Activated CD4-positive, alpha-beta T cell treated with anti-CD3 and anti-CD28 coated beads, Interleukin-2, amount 10 ng/mL, durations not matched to agents 24 days and 14 days (primary cell): ENCODE measurements around the gene BEND7. TPM values are rescaled to one million over a fixed set of nuclear protein-coding genes. Genes with fewer than 3 reads are reported as not detected.
A peak's percentile ranks its signal among the peaks of the same experiment; 100 is the strongest.
"Not testable (repeated sequence)": the region's sequence is repeated elsewhere in the genome, so short reads cannot be mapped to it uniquely, and the experiment has no call there.

Experiments
- DNase-seq: peaks from one replicate; pipeline ENCODE4 v3.0.0; 2022
- H3K27ac Mint-ChIP-seq: one replicate; pipeline ENCODE4 v1.8.0; 2022; ENCODE audit warnings: mild to moderate bottlenecking, mixed read lengths
- H3K27me3 Mint-ChIP-seq: one replicate; pipeline ENCODE4 v1.8.0; 2022; ENCODE audit warnings: mixed read lengths
- H3K36me3 Mint-ChIP-seq: one replicate; pipeline ENCODE4 v1.8.0; 2022; ENCODE audit warnings: low read depth, mild to moderate bottlenecking, mixed read lengths
- H3K4me1 Mint-ChIP-seq: one replicate; pipeline ENCODE4 v1.8.0; 2021; ENCODE audit warnings: mixed read lengths
- H3K4me3 Mint-ChIP-seq: one replicate; pipeline ENCODE4 v1.8.0; 2022; ENCODE audit warnings: mild to moderate bottlenecking, moderate library complexity, mixed read lengths
- H3K9me3 Mint-ChIP-seq: one replicate; pipeline ENCODE4 v1.8.0; 2021; ENCODE audit warnings: mixed read lengths
- intact Hi-C: fragments of 100-400 bp; cut with micrococcal nuclease; formaldehyde crosslinking; loops from one replicate; pipeline ENCODE4 v1.15.1; 2023
- total RNA-seq: library from RNA; stranded (reverse); gene quantifications from 2 replicates; pipeline ENCODE4 v1.2.3, GENCODE V29; 2022

Gene BEND7, protein sequence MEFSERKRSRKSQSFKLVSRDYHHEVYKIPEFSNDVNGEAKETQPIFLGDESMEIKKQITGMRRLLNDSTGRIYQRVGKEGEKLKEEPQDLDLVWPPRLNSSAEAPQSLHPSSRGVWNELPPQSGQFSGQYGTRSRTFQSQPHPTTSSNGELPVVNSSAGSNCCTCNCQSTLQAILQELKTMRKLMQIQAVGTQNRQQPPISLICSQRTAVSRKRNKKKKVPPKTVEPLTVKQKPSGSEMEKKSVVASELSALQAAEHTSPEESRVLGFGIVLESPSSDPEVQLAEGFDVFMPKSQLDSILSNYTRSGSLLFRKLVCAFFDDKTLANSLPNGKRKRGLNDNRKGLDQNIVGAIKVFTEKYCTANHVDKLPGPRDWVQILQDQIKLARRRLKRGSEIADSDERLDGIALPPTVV
- not detected in 2 replicates for total RNA-seq

DNA sequence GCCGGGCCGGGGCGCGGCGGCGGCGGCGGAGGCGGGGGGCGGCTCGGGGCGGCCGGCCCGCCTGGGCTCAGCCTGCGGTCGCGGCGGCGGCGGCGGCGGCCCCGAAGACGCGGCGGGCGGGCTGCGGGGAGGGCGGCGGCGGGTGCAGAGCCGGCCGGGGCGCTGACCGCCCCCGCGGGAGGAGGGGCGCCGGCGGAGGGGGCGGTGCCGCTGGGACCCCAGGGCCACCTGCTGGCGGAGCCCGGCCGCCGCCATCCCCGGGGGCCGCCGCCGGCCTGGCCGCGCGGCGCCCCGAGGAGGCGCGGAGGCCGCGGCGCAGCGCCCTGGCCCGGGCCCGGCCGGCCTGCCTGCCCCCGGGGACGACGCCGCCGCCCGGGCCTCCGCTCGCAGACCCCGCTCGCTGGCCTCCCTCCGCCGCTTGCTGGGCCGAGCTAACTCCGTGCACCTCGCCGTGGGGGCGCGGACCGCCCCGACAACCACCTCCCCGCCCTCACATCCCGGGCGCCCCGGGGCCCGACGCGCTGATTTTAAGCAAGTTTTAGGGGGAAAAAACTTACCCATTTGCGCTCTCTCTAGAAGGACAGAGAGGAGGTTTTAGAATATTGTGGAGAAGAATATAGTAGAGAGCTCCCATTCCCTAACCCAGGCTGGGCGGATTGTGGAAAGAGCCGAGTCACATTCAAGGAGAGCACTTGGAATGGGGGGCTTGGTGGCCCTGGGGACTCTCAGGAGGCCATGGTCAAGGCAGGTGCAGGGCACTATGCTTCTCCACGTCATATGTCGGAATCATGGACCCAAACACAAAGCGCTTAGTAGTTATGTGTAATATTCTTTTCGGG, at the start of gene BEND7:
BEND7 (minus strand) TSS at position 140 of the 839 bp plus-strand sequence. CDS start 481 bp downstream, outside the sequence.
- intact Hi-C loops: no loop called here
- H3K27me3 Mint-ChIP-seq: peaks cover 68% of the 10 kb centered on the region
- no peak for DNase-seq

DNA sequence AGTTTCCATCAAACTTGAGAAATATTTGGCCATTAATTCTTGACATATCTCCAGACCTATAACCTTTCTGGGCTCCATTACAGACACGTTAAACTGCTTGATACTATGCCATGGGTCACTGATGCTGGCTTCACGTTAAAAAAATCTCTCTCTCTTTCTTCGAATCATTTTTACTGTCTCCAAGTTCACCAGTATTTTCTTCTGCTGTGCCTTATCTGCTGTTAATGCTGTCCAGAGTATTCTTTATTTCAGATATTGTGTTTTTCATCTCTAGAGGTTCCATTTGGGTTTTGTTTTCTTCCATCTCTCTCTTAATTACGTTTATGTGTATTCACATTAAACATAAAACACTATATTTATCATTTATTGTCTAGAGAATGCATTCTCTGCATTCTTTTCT, 45.1 kb upstream of the BEND7 start:
- no peaks in the 10 kb centered on the region for H3K36me3 Mint-ChIP-seq
- no peak overlapping the region for H3K4me3 Mint-ChIP-seq
- peaks cover 18% of the 10 kb centered on the region for H3K27me3 Mint-ChIP-seq
- H3K4me1 Mint-ChIP-seq: peaks cover 2% of the 10 kb centered on the region
- H3K27ac Mint-ChIP-seq: no peak overlapping the region
- no peaks in the 10 kb centered on the region for H3K9me3 Mint-ChIP-seq
- intact Hi-C loops: no loop called here
- no peak for DNase-seq

More for the DNA sequence above, at the start of gene BEND7:
- H3K36me3 Mint-ChIP-seq: no peaks in the 10 kb centered on the region
- no peaks in the 10 kb centered on the region for H3K4me1 Mint-ChIP-seq
- H3K9me3 Mint-ChIP-seq: no peaks in the 10 kb centered on the region
- H3K4me3 Mint-ChIP-seq: peak within 1 kb of the TSS; percentile 57
- H3K27ac Mint-ChIP-seq: no peak within 1 kb of the TSS

DNA sequence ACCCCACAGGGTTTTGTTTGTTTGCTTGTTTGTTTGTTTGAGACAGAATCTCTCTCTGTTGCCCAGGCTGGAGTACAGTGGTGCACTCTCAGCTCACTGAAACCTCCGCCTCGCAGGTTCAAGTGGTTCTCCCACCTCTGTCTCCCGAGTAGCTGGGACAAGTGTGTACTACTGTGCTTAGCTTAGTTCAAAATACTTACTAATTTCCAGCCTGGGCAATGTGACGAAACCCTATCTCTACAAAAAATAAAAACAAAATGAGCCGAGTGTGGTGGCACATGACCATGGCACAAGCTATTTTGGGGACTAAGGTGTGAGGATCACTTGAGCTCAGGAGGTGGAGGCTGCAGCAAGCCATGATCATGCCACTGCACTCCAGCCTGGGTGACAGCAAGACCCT, 42.7 kb upstream of the BEND7 start:
- H3K9me3 Mint-ChIP-seq: no peaks in the 10 kb centered on the region
- DNase-seq: no peak
- H3K27me3 Mint-ChIP-seq: peaks cover 12% of the 10 kb centered on the region
- H3K4me1 Mint-ChIP-seq: peaks cover 2% of the 10 kb centered on the region
- intact Hi-C loops: no loop called here
- H3K36me3 Mint-ChIP-seq: no peaks in the 10 kb centered on the region
- no peak overlapping the region for H3K4me3 Mint-ChIP-seq
- no peak overlapping the region for H3K27ac Mint-ChIP-seq

DNA sequence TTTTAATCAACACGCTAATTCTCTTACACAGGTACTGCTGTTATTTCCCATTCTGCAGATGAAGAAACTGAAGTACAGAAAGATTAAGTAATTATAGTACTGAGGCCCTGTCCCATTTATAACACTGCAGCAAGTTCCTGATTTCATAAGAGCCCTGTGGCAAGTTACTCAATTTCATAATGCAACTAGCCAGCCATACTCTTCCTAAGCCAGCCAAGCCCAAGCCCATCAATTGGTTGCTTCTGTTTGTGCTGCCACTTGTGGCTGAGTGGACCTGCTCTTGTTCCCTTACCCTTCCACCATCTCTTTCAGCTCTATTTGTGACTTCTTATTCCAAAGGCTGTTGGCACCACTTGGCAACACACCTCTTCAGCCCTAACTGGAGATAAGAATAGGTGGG, 38.2 kb upstream of the BEND7 start:
- H3K4me3 Mint-ChIP-seq: no peak overlapping the region
- DNase-seq: no peak
- H3K27ac Mint-ChIP-seq: no peak overlapping the region
- no peaks in the 10 kb centered on the region for H3K4me1 Mint-ChIP-seq
- H3K27me3 Mint-ChIP-seq: peaks cover 7% of the 10 kb centered on the region
- H3K36me3 Mint-ChIP-seq: no peaks in the 10 kb centered on the region
- intact Hi-C loops: no loop called here
- no peaks in the 10 kb centered on the region for H3K9me3 Mint-ChIP-seq

DNA sequence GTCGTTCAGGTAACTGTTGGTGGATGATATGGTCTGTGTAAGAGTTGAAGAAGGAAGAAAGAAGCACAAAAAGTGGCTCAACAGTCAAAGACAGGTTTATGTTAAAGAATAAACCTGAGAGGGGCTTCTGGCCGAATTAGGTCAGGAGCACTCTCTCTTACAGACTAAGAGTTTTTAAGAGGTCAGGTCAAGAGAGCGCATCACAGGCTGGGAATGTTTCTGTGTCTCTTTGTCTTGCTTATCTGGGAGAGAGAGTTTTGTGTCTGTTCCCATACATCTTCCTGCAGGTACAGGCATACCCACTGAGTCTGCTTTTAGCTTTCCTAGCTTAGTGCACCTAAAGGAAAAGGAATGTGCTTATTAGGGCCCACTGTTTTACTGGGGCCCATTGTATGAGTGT, 35.8 kb upstream of the BEND7 start:
- H3K4me3 Mint-ChIP-seq: no peak overlapping the region
- H3K36me3 Mint-ChIP-seq: no peaks in the 10 kb centered on the region
- intact Hi-C loops: no loop called here
- H3K9me3 Mint-ChIP-seq: no peaks in the 10 kb centered on the region
- H3K27me3 Mint-ChIP-seq: no peaks in the 10 kb centered on the region
- no peak for DNase-seq
- H3K27ac Mint-ChIP-seq: no peak overlapping the region
- H3K4me1 Mint-ChIP-seq: no peaks in the 10 kb centered on the region

DNA sequence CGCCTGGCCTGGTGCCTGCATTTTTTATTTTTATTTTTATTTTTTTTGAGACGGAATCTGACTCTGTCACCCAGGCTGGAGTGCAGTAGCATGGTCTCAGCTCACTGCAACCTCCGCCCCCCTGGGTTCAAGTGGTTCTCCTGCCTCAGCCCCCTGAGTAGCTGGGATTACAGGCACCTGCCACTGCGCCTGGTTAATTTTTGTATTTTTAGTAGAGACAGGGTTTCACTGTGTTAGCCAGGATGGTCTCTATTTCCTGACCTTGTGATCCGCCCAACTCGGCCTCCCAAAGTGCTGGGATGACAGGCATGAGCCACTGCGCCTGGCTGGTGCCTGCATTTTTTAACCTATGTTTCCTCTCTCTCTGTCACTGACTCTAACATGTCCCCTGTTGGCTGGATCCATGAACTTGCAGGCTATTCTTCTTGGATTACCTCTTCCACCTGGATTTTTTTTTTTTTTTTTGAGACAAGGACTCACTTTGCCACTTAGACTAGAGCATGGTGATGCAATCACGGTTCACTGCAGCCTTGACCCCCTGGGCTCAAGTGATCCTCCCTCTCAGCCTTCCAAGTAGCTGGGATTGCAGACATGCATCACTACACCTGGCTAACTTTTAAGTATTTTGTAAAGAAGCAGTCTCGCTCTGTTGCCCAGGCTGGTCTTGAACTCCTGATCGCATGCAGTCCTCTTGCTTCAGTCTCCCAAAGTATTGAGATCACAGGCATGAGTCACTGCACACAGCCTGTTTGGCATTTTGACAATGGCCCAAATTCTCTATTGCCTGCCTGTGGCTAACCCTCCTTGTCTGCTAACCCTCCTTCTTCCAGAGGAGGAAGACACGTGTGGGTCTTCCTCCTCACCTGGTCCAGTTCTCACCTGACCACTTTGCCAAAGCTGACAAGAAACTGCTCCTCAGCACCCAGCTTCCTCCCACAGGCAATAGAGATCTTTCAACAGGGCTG, 34.9 kb upstream of the BEND7 start:
- Mint-ChIP-seq H3K27ac (no peak overlapping the region), H3K4me3 (no peak overlapping the region), H3K36me3 (no peaks in the 10 kb centered on the region), H3K4me1 (no peaks in the 10 kb centered on the region), H3K27me3 (peaks cover 1% of the 10 kb centered on the region), H3K9me3 (no peaks in the 10 kb centered on the region)
- intact Hi-C loops: no loop called here
- DNase-seq: no peak

DNA sequence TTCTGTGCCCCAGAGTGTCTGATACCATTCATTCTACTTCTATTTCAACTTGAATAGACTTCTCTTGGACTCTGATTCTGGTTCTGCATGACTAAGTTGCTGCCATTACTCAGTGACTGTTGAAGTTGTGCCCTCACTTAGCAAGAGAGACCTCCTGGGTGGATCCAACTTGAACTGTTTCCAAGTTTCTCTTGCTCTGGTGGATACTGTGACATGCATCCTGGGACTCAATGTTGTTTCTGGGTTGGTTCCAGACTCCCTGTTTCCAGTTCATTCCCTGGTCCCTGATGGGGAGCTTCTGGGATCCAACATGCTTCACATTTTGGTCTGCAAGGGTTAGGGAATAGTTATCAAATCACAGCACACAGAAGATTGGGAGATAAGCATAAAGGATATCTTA, 31.8 kb upstream of the BEND7 start:
- no peak for DNase-seq
- Mint-ChIP-seq H3K4me1 (peaks cover 2% of the 10 kb centered on the region), H3K4me3 (no peak overlapping the region), H3K36me3 (no peaks in the 10 kb centered on the region), H3K27ac (no peak overlapping the region), H3K9me3 (no peaks in the 10 kb centered on the region), H3K27me3 (peaks cover 8% of the 10 kb centered on the region)
- intact Hi-C loops: no loop called here

DNA sequence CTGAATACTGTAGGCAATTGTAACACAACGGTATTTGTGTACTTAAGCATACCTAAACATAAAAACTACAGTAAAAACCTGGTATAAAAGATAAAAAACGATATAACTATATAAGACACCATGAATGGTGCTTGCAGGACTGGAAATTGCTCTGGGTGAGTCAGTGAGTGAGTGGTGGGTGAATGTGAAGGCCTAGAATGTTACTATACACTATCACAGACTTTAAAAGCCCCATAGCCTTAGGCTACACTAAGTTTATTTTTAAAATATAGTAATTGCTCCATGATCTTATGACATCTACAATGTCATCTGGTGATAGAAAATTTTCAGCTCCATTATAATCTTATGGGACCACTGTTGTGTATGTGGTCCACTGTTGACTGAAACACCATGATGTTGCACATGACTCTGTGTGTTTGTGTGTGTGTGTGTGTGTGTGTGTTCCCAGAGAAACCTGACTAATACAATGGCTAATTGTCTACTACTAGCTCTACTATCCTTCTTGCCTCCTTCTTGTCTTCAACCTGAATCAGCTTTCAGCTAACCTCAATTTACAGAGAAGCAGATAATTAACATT, 30.4 kb upstream of the BEND7 start:
- intact Hi-C loops: no loop called here
- Mint-ChIP-seq H3K4me1 (peaks cover 2% of the 10 kb centered on the region), H3K9me3 (no peaks in the 10 kb centered on the region), H3K27me3 (peaks cover 11% of the 10 kb centered on the region), H3K4me3 (no peak overlapping the region), H3K27ac (no peak overlapping the region), H3K36me3 (no peaks in the 10 kb centered on the region)
- no peak for DNase-seq

DNA sequence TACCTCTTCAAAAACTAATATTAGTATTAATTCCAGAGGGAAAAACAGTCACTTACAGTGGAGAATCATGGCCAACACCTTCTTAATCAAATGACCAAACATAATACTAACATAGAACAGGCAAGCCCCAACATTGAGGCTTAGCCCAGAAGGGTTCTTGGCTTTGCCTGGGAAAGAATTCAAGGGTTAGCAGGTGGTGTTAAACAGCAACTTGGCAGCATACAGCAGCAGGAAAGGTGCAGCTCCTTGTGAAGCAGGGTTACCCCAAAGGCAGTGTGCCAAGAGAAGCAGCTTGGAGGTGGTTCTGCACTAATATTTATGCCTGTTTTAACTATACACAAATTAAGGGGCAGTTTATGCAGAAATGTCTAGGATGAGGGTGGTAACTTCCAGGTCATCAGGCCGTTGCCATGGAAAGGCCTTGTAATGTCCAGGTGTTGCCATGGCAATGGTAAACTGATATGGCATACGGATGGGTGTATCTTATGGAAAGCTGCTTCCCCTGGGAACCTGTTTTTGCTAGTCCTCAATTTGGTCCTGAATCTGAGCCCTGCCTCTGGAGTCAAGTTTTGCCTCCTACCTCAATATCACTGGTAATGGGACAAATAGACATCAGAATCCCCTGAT, 27.2 kb upstream of the BEND7 start:
- no peak overlapping the region for H3K4me3 Mint-ChIP-seq
- intact Hi-C loops: no loop called here
- H3K36me3 Mint-ChIP-seq: no peaks in the 10 kb centered on the region
- H3K9me3 Mint-ChIP-seq: no peaks in the 10 kb centered on the region
- DNase-seq: no peak
- H3K4me1 Mint-ChIP-seq: peaks cover 2% of the 10 kb centered on the region
- H3K27ac Mint-ChIP-seq: no peak overlapping the region
- H3K27me3 Mint-ChIP-seq: peaks cover 13% of the 10 kb centered on the region

DNA sequence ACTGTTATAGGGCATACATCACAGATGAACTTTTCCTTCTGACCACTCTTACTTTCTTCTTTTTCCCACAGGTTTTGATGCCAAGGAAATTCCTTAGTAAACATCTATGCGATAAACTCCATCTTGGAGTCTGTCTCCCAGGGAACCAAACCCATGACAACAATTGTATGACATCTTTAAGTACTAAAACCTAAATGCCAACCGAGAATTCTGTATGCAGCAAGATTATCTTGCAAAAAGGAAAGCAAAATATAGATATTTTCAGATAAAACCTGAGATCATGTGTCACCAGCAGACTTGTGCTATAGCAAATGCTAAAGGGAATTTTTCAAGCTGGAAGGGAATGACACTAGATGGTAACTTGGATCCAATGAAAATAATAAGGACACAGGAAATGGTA, 22.0 kb upstream of the BEND7 start:
- intact Hi-C loops: no loop called here
- Mint-ChIP-seq H3K4me1 (no peaks in the 10 kb centered on the region), H3K9me3 (no peaks in the 10 kb centered on the region), H3K27ac (no peak overlapping the region), H3K36me3 (no peaks in the 10 kb centered on the region), H3K4me3 (no peak overlapping the region), H3K27me3 (peaks cover 12% of the 10 kb centered on the region)
- DNase-seq: no peak

DNA sequence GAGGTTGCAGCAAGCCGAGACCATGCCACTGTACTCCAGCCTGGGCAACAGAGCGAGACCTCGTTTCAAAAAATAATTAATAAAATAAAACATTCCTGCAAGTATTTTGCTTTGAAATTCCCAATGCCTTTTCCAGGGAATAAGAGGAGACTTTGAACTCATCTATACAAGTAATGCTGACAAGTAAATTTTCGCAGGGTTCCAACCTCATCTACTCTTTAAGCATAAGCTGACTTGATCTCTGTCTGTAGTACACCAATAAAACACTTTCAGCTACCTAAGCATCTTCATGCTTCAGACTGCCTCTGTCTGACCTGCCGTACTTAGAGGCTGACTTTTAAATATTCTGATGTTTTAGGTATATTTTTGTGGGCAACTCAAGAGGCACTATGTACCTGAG, 13.7 kb upstream of the BEND7 start:
- H3K4me1 Mint-ChIP-seq: no peaks in the 10 kb centered on the region
- no peaks in the 10 kb centered on the region for H3K9me3 Mint-ChIP-seq
- H3K4me3 Mint-ChIP-seq: no peak overlapping the region
- intact Hi-C loops: no loop called here
- H3K36me3 Mint-ChIP-seq: no peaks in the 10 kb centered on the region
- no peak for DNase-seq
- peaks cover 23% of the 10 kb centered on the region for H3K27me3 Mint-ChIP-seq
- H3K27ac Mint-ChIP-seq: no peak overlapping the region

DNA sequence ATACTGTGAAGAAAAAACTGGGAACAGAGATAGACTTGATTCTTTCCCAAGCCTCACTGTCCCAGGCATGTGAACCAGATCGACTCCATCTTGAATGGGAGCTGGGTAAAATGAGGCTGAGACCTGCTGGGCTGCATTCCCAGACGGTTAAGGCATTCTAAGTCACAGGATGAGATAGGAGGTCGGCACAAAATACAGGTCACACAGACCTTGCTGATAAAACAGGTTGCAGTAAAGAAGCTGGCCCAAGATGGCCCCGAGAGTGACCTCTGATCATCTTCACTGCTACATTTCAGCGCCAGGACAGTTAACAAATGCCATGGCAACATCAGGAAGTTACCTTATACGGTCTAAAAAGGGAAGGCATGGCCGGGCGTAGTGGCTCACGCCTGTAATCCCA, 9.2 kb upstream of the BEND7 start:
- H3K36me3 Mint-ChIP-seq, H3K4me3 Mint-ChIP-seq, DNase-seq, H3K27ac Mint-ChIP-seq, H3K4me1 Mint-ChIP-seq, H3K9me3 Mint-ChIP-seq: not testable (repeated sequence)
- H3K27me3 Mint-ChIP-seq: peaks cover 17% of the 10 kb centered on the region
- intact Hi-C loops: loop anchor here (2.0 kb wide), 1 partner anchor 165 kb away; no protein-coding TSS in a partner anchor
